Skeletal muscle tissue (tissue), 5 donors: ENCODE results near the gene AAK1. TPM values are rescaled to one million over a fixed set of nuclear protein-coding genes. Genes with fewer than 3 reads are reported as not detected.
"Not testable (repeated sequence)": the region's sequence is repeated elsewhere in the genome, so short reads cannot be mapped to it uniquely, and the experiment has no call there.

Experiments used
- H3K27ac ChIP-seq: one replicate; pipeline ENCODE4 v1.7.0; 2013; ENCODE audit warnings: mild to moderate bottlenecking, low read depth, low read length, inconsistent platforms
- H3K27me3 ChIP-seq, 3 donors: one replicate each; pipeline ENCODE4 v1.7.0; 2013; ENCODE audit warnings: low read length in 3 of 3; ENCODE audit not compliant: control insufficient read depth in 3 of 3, insufficient read depth in 3 of 3
- H3K36me3 ChIP-seq, 3 donors: one replicate each; pipeline ENCODE4 v1.7.0; 2013; ENCODE audit warnings: low read length in 3 of 3; ENCODE audit not compliant: control insufficient read depth in 3 of 3, insufficient read depth in 3 of 3
- H3K4me1 ChIP-seq, 3 donors: one replicate each; pipeline ENCODE4 v1.7.0; 2013; ENCODE audit warnings: low read length in 3 of 3, mild to moderate bottlenecking in 3 of 3; ENCODE audit not compliant: control insufficient read depth in 3 of 3, insufficient read depth in 3 of 3
- H3K4me3 ChIP-seq, 3 donors: one replicate each; pipeline ENCODE4 v1.7.0; 2013; ENCODE audit warnings: low read length in 3 of 3
- H3K9ac ChIP-seq, 3 donors: one replicate each; pipeline ENCODE4 v1.7.0; 2013; ENCODE audit warnings: low read length in 3 of 3, mild to moderate bottlenecking in 3 of 3, moderate library complexity in 2 of 3, low read depth in 1 of 3
- H3K9me3 ChIP-seq, 3 donors: one replicate each; pipeline ENCODE4 v1.7.0; 2013; ENCODE audit warnings: low read length in 3 of 3; ENCODE audit not compliant: control insufficient read depth in 3 of 3
- small RNA-seq: library from RNA; depleted of rRNA; stranded (forward); fragments of <200 nt; gene quantifications from one replicate; pipeline ENCODE3, GENCODE V24; 2014
- total RNA-seq: library from RNA; depleted of rRNA; stranded (reverse); fragments of >200 nt; gene quantifications from one replicate; pipeline ENCODE4 v1.2.3, GENCODE V29; 2014
- donor health status: Osteomylitis.

AAK1 gene
- total RNA-seq, 1 donor from 2014 or later, result 17.7 TPM

- not testable (repeated sequence) for H3K27me3 ChIP-seq, H3K4me1 ChIP-seq, H3K27ac ChIP-seq, H3K9me3 ChIP-seq, H3K4me3 ChIP-seq, H3K9ac ChIP-seq
- H3K36me3 ChIP-seq, result peaks cover 19 to 32% (median 27%) of the 10 kb centered on the region in 3 donors
These were observed 224.4 kb downstream of the AAK1 start for GRCh38 chr2:69419111-69419510.

- H3K9ac ChIP-seq, result no peak overlapping the region
- H3K4me3 ChIP-seq, result no peak overlapping the region
- no peaks in the 10 kb centered on the region for H3K4me1 ChIP-seq
- H3K36me3 ChIP-seq, result peaks cover 25 to 32% (median 31%) of the 10 kb centered on the region in 3 donors
- H3K27me3 ChIP-seq, result no peaks in the 10 kb centered on the region
- no peak overlapping the region for H3K27ac ChIP-seq
- no peaks in the 10 kb centered on the region for H3K9me3 ChIP-seq
These were observed 227.4 kb downstream of the AAK1 start for GRCh38 chr2:69416147-69416546.

Small RNA genes within 50 kb of the gene (small RNA-seq; reads per million reads assigned to genes)
- gene RN7SL604P (not detected), gene SNORA36C (not detected)

Other genes with a start within 250 kb of the AAK1 start
- 51.7 TPM for gene NFU1, start 206.3 kb downstream of the AAK1 start, total RNA-seq
- gene ANXA4, start 98.4 kb upstream of the AAK1 start, total RNA-seq, result 18.8 TPM
- gene GMCL1, start 185.9 kb upstream of the AAK1 start, total RNA-seq, result 7.8 TPM